ENCODE data around the gene DTX1.

Gene DTX1

DNA sequence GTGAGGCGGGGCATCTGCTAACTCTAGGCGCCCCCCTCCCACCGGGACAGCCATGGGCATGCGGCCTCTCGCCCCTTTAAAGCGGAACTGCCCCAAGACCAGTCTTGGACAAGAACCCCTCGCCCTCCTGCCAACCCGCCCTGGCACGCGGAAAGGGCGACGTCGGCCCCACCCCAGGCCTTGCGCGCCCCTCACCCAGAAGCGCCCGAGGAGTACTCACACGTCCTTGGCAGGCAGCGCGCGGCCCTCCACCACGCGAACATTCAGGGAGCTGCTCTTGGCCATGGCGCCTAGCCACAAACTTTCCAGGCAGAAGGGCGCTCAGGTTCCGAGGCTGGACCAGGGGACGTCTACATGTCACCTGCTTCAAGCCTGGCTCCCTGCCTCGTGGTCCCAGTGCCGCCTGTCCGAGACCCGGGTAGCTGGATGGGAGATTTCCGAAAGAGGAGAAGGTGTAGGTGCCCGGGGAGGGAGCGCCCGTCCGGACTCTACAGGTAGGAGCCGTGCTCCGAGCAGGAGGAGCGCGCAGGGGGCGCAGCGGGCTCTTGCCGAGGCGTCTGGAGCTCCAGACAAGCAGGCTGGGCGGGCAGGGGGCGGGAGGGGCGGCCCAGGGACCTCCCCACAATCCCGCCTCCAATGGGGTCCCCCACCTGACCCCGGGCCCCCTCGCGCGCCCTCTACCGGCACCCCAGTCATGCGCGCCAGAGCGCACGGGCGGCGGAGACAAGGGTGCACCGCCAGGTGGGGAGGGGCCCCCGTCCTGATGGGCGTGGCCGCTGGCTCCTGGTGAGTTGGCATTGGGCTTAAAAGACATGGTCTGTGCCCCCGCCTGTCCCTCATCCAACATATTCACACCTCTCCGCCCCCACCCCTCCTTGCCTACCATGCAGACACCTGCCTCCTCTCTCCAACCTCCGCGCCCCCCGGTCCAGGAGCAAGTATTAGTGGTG is 78.9 kb downstream of the DTX1 start, which contains the start of gene RASAL1 (continued):
- no peak for TF ChIP-seq OSR2 (tag by site-specific recombination; IDR thresholded peaks at IDR 0.05)
- TF ChIP-seq ZNF112 (tag by site-specific recombination; IDR thresholded peaks at IDR 0.05) = no peak
- no peak for TF ChIP-seq ZNF148 (tag by site-specific recombination; IDR thresholded peaks at IDR 0.05; ENCODE audit: borderline replicate concordance)
- TF ChIP-seq, protein P1, sequence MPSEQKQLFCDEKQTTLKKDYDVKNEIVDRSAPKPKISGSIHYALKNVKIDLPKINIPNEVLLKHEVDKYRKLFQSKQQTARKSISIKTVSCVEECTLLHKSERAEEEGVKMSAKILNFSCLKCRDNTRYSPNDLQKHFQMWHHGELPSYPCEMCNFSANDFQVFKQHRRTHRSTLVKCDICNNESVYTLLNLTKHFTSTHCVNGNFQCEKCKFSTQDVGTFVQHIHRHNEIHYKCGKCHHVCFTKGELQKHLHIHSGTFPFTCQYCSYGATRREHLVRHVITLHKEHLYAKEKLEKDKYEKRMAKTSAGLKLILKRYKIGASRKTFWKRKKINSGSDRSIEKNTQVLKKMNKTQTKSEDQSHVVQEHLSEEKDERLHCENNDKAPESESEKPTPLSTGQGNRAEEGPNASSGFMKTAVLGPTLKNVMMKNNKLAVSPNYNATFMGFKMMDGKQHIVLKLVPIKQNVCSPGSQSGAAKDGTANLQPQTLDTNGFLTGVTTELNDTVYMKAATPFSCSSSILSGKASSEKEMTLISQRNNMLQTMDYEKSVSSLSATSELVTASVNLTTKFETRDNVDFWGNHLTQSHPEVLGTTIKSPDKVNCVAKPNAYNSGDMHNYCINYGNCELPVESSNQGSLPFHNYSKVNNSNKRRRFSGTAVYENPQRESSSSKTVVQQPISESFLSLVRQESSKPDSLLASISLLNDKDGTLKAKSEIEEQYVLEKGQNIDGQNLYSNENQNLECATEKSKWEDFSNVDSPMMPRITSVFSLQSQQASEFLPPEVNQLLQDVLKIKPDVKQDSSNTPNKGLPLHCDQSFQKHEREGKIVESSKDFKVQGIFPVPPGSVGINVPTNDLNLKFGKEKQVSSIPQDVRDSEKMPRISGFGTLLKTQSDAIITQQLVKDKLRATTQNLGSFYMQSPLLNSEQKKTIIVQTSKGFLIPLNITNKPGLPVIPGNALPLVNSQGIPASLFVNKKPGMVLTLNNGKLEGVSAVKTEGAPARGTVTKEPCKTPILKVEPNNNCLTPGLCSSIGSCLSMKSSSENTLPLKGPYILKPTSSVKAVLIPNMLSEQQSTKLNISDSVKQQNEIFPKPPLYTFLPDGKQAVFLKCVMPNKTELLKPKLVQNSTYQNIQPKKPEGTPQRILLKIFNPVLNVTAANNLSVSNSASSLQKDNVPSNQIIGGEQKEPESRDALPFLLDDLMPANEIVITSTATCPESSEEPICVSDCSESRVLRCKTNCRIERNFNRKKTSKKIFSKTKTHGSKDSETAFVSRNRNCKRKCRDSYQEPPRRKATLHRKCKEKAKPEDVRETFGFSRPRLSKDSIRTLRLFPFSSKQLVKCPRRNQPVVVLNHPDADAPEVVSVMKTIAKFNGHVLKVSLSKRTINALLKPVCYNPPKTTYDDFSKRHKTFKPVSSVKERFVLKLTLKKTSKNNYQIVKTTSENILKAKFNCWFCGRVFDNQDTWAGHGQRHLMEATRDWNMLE (tag by site-specific recombination; conservative IDR thresholded peaks at IDR 0.05; ENCODE audit: low read depth) = no peak
- no peak for TF ChIP-seq ZNF354C (tag by site-specific recombination; IDR thresholded peaks at IDR 0.05; ENCODE audit: borderline replicate concordance, low read depth)
- TF ChIP-seq ZNF341 (tag by site-specific recombination; IDR thresholded peaks at IDR 0.05; ENCODE audit: low read depth) = no peak
- TF ChIP-seq ZNF626 (tag by site-specific recombination; IDR thresholded peaks at IDR 0.05) = no peak
- no peak for TF ChIP-seq TCF7L2 (IDR thresholded peaks at IDR 0.05; ENCODE audit: borderline replicate concordance, low read depth, low read length)
- no peak for TF ChIP-seq TRIM28 (IDR thresholded peaks at IDR 0.05; ENCODE audit: borderline replicate concordance, low read length)
- peak; percentile 27; the same call in 1 of the 2 replicates for TF ChIP-seq ZNF501 (tag by site-specific recombination; IDR thresholded peaks at IDR 0.05)
- TF ChIP-seq BCL11A (tag by site-specific recombination; IDR thresholded peaks at IDR 0.05; ENCODE audit: low read depth) = no peak
- no peak for TF ChIP-seq ZNF155 (tag by site-specific recombination; IDR thresholded peaks at IDR 0.05)
- TF ChIP-seq ZNF670 (tag by site-specific recombination; IDR thresholded peaks at IDR 0.05; ENCODE audit: low read depth) = no peak
- no peak for TF ChIP-seq FEZF1 (tag by site-specific recombination; IDR thresholded peaks at IDR 0.05)
- no peak for TF ChIP-seq ZNF26 (tag by site-specific recombination; IDR thresholded peaks at IDR 0.05)
- no peak for TF ChIP-seq ZNF404 (tag by site-specific recombination; IDR thresholded peaks at IDR 0.05)
- TF ChIP-seq ZNF223 (tag by site-specific recombination; IDR thresholded peaks at IDR 0.05) = no peak
- no peak for TF ChIP-seq ZXDB (tag by site-specific recombination; IDR thresholded peaks at IDR 0.05)
- no peak for TF ChIP-seq ZNF169 (tag by site-specific recombination; IDR thresholded peaks at IDR 0.05)
- no peak for TF ChIP-seq ZNF843 (tag by site-specific recombination; IDR thresholded peaks at IDR 0.05)
- no peak for TF ChIP-seq ZNF311 (tag by site-specific recombination; IDR thresholded peaks at IDR 0.05; ENCODE audit: borderline replicate concordance)
- TF ChIP-seq, protein P2, sequence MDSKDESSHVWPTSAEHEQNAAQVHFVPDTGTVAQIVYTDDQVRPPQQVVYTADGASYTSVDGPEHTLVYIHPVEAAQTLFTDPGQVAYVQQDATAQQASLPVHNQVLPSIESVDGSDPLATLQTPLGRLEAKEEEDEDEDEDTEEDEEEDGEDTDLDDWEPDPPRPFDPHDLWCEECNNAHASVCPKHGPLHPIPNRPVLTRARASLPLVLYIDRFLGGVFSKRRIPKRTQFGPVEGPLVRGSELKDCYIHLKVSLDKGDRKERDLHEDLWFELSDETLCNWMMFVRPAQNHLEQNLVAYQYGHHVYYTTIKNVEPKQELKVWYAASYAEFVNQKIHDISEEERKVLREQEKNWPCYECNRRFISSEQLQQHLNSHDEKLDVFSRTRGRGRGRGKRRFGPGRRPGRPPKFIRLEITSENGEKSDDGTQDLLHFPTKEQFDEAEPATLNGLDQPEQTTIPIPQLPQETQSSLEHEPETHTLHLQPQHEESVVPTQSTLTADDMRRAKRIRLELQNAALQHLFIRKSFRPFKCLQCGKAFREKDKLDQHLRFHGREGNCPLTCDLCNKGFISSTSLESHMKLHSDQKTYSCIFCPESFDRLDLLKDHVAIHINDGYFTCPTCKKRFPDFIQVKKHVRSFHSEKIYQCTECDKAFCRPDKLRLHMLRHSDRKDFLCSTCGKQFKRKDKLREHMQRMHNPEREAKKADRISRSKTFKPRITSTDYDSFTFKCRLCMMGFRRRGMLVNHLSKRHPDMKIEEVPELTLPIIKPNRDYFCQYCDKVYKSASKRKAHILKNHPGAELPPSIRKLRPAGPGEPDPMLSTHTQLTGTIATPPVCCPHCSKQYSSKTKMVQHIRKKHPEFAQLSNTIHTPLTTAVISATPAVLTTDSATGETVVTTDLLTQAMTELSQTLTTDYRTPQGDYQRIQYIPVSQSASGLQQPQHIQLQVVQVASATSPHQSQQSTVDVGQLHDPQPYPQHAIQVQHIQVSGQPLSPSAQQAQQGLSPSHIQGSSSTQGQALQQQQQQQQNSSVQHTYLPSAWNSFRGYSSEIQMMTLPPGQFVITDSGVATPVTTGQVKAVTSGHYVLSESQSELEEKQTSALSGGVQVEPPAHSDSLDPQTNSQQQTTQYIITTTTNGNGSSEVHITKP (tag by site-specific recombination; IDR thresholded peaks at IDR 0.05) = no peak; the same call in 1 of the 2 replicates
- TF ChIP-seq ZFP3 (tag by site-specific recombination; IDR thresholded peaks at IDR 0.05; ENCODE audit: low read depth) = no peak
- TF ChIP-seq ZBTB21 (tag by site-specific recombination; IDR thresholded peaks at IDR 0.05) = no peak
- no peak for TF ChIP-seq ZNF660 (tag by site-specific recombination; IDR thresholded peaks at IDR 0.05)
- TF ChIP-seq ZNF239 (tag by site-specific recombination; IDR thresholded peaks at IDR 0.05) = no peak
- no peak for TF ChIP-seq ZNF37A (tag by site-specific recombination; IDR thresholded peaks at IDR 0.05)
- TF ChIP-seq ZNF792 (tag by site-specific recombination; IDR thresholded peaks at IDR 0.05) = no peak

All from HEK293 (cell line).